Testis (tissue), 2 donors: ENCODE measurements around the gene GCH1.

Experiments
- POLR2A ChIP-seq: fragments of 450-650 bp; IDR thresholded peaks from one replicate; pipeline ENCODE4 v1.6.1; 2017; ENCODE audit warnings: antibody characterized with exemption, mild to moderate bottlenecking, moderate library complexity
- TF ChIP-seq, protein P1 (sequence below), 3 experiments: fragments of 450-650 bp in 2 of 3; fragments of 200-600 bp in 1 of 3; sonication (generic) in 1 of 3; IDR thresholded peaks; one replicate each; pipeline ENCODE4 v1.5.1; 2016 to 2019; ENCODE audit warnings: antibody characterized with exemption in 3 of 3, mild to moderate bottlenecking in 2 of 3, moderate library complexity in 1 of 3

DNA sequence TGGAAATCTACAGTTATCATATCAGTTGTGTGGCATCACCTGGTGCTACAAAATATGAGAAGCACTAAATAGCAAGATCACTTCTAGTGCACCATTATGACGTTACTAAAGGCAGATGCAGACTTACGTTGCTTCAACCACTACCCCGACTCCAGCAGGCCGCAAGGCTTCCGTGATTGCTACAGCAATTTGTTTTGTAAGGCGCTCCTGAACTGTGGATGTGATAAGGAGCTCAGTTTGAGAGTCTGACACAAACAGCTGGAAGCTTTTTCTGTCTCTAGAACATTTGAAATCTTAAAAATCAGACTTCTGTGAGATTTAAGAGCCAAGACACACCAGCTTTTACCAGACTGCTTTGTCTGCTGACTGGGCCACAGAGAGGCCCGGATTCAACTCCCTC lies 57.0 kb downstream of the GCH1 start:
- TF ChIP-seq, protein P1, sequence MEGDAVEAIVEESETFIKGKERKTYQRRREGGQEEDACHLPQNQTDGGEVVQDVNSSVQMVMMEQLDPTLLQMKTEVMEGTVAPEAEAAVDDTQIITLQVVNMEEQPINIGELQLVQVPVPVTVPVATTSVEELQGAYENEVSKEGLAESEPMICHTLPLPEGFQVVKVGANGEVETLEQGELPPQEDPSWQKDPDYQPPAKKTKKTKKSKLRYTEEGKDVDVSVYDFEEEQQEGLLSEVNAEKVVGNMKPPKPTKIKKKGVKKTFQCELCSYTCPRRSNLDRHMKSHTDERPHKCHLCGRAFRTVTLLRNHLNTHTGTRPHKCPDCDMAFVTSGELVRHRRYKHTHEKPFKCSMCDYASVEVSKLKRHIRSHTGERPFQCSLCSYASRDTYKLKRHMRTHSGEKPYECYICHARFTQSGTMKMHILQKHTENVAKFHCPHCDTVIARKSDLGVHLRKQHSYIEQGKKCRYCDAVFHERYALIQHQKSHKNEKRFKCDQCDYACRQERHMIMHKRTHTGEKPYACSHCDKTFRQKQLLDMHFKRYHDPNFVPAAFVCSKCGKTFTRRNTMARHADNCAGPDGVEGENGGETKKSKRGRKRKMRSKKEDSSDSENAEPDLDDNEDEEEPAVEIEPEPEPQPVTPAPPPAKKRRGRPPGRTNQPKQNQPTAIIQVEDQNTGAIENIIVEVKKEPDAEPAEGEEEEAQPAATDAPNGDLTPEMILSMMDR (IDR thresholded peaks at IDR 0.05), result no peak
- TF ChIP-seq POLR2A, result no peak
